Measurements from ENCODE around the gene CIAO3.
A peak's percentile ranks its signal among the peaks of the same experiment; 100 is the strongest.

Gene CIAO3

GRCh38 chr16:734208-734980, 6.4 kb downstream of the CIAO3 start:
- DNase-seq: no peak

GRCh38 chr16:733382-734207, 7.2 kb downstream of the CIAO3 start:
- peak; percentile 37 for DNase-seq

- DNase-seq: no peak
These were observed 7.9 kb downstream of the CIAO3 start for GRCh38 chr16:732936-733335.

GRCh38 chr16:732332-732731, 8.5 kb downstream of the CIAO3 start:
- DNase-seq: no peak

- DNase-seq: no peak
These were observed 9.9 kb downstream of the CIAO3 start for GRCh38 chr16:730666-731509.

- no peak for DNase-seq
These were observed 10.8 kb downstream of the CIAO3 start for GRCh38 chr16:729768-730665.

- no peak for DNase-seq
These were observed 11.7 kb downstream of the CIAO3 start for GRCh38 chr16:728890-729744.

- peak; percentile 53 for DNase-seq
These were observed 12.5 kb downstream of the CIAO3 start for GRCh38 chr16:728131-728889.

GRCh38 chr16:727291-727977, 13.4 kb downstream of the CIAO3 start:
- peak; percentile 41 for DNase-seq

- peak; percentile 63 for DNase-seq
These were observed 14.1 kb downstream of the CIAO3 start, which contains the start of the genes CCDC78 and HAGHL for GRCh38 chr16:726438-727290. CCDC78 (minus strand) TSS chr16:726443; CDS start chr16:726367, 76 bp downstream. HAGHL (plus strand) TSS chr16:727106; CDS start chr16:727510, 404 bp downstream.

- DNase-seq: no peak
These were observed 14.7 kb downstream of the CIAO3 start for GRCh38 chr16:726188-726437.

GRCh38 chr16:725463-726187, 15.2 kb downstream of the CIAO3 start:
- DNase-seq: no peak

GRCh38 chr16:725041-725376, 15.8 kb downstream of the CIAO3 start:
- DNase-seq: no peak

GRCh38 chr16:724188-725040, 16.4 kb downstream of the CIAO3 start:
- DNase-seq: no peak

GRCh38 chr16:723695-724094, 17.1 kb downstream of the CIAO3 start:
- no peak for DNase-seq

- no peak for DNase-seq
These were observed 17.8 kb downstream of the CIAO3 start for GRCh38 chr16:722835-723633.
